T-helper 1 cell treated with Interleukin-12 subunit alpha and Interleukin-12 subunit beta and Interleukin-4 antibody, amounts not matched to agents 30 ng/mL and 1 ng/mL, for 36 hours (primary cell): ENCODE data around the gene CCDC124. TPM values are rescaled to one million over a fixed set of nuclear protein-coding genes. Genes with fewer than 3 reads are reported as not detected.

Source experiments
- intact Hi-C: fragments of 100-400 bp; cut with micrococcal nuclease; formaldehyde crosslinking; loops from one replicate; pipeline ENCODE4 v1.15.1; 2024
- total RNA-seq: library from RNA; stranded (reverse); gene quantifications from 2 replicates; pipeline ENCODE4 v1.2.3, GENCODE V29; 2022

Gene CCDC124
- total RNA-seq, 1 donor from 2014 or later: 72.2 TPM

- intact Hi-C loops: loop anchor here (2.0 to 5.0 kb wide), 4 partner anchors 67 to 1305 kb away; partner anchors contain the start of genes IFI30, MED26 and PGLS
Observed at GRCh38 chr19:17933414-17934129, 757 bp downstream of the CCDC124 start.

GRCh38 chr19:17936379-17936778, 3.6 kb downstream of the CCDC124 start:
- intact Hi-C loops: no loop called here

- intact Hi-C loops: no loop called here
Observed at GRCh38 chr19:17937371-17937900, 4.6 kb downstream of the CCDC124 start.

- intact Hi-C loops: loop anchor here (1.0 kb wide), 3 partner anchors 8 to 120 kb away; no protein-coding TSS in a partner anchor
Observed at GRCh38 chr19:17938092-17938845, 5.5 kb downstream of the CCDC124 start.

GRCh38 chr19:17942181-17942580, 9.4 kb downstream of the CCDC124 start:
- intact Hi-C loops: no loop called here

GRCh38 chr19:17942582-17943273, 9.9 kb downstream of the CCDC124 start:
- intact Hi-C loops: no loop called here

- intact Hi-C loops: no loop called here
Observed at GRCh38 chr19:17943274-17944221, 10.7 kb downstream of the CCDC124 start.

GRCh38 chr19:17944301-17944700, 11.5 kb downstream of the CCDC124 start:
- intact Hi-C loops: no loop called here

- intact Hi-C loops: loop anchor here (1.0 to 5.0 kb wide), 7 partner anchors 9 to 470 kb away; partner anchors contain the start of genes IFI30, MPV17L2 and SSBP4
Observed at GRCh38 chr19:17946965-17947784, 14.4 kb downstream of the CCDC124 start.

- intact Hi-C loops: loop anchor here (1.0 to 5.0 kb wide), 6 partner anchors 16 to 469 kb away; partner anchors contain the start of genes IFI30, MPV17L2 and SSBP4
Observed at GRCh38 chr19:17947815-17948513, 15.1 kb downstream of the CCDC124 start.

GRCh38 chr19:17948514-17948900, 15.7 kb downstream of the CCDC124 start:
- intact Hi-C loops: loop anchor here (1.0 to 5.0 kb wide), 4 partner anchors 204 to 469 kb away; partner anchors contain the start of genes IFI30, MPV17L2 and SSBP4

- intact Hi-C loops: loop anchor here (1.0 to 5.0 kb wide), 4 partner anchors 203 to 468 kb away; partner anchors contain the start of genes IFI30, MPV17L2 and SSBP4
Observed at GRCh38 chr19:17948931-17949930, 16.4 kb downstream of the CCDC124 start.

GRCh38 chr19:17949956-17950309, 17.1 kb downstream of the CCDC124 start:
- intact Hi-C loops: loop anchor here (5.0 kb wide), 3 partner anchors 222 to 467 kb away; partner anchors contain the start of genes IFI30, MPV17L2 and SSBP4

GRCh38 chr19:17950310-17951156, 17.7 kb downstream of the CCDC124 start:
- intact Hi-C loops: no loop called here

GRCh38 chr19:17951157-17951989, 18.6 kb downstream of the CCDC124 start:
- intact Hi-C loops: no loop called here
